GM21825 (cell line): ENCODE results near the gene GCSH.

Experiments used
- ATAC-seq: cut with Tn5 transposase; IDR thresholded peaks from one replicate; pipeline ENCODE4 v1.9.1; 2021; ENCODE audit warnings: mild to moderate bottlenecking, moderate library complexity; ENCODE audit not compliant: unreplicated experiment

Gene GCSH

DNA sequence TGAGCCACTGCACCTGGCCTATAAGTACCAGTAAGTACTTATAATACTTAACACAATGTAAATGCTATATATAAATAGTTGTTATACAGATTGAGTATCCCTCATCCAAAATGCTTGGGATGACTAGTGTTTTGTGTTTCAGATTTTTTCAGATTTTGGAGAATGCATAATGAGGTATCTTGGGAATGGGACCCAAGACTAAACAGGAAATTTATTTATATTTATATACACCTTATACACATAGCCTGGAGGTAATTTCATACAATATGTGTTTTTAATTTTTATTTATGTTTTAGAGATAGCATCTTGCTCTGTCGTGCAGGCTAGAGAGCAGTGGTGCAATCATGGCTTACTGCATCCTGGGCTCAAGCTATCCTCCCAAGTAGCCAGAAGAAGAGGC lies 9.8 kb upstream of the GCSH start:
- no peak for ATAC-seq

DNA sequence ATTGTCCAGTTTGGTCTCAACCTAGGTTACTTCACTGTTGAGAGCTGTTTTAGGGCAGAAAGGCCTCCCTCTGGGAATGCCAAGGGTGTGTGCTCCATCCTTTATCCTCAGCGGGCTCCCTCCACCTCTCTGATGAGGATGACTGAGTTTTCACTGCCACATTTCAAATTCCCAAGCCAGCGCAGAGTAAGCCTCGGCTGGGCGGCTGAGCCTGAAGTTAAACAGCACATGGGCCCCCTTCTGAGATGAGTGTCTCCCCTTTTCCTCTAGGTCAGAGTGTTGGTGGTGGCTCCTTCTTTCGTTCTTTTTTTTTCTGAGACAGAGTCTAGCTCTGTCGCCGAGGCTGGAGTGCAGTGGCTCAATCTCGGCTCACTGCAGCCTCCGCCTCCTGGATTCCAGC lies 5.5 kb upstream of the GCSH start:
- ATAC-seq: no peak

DNA sequence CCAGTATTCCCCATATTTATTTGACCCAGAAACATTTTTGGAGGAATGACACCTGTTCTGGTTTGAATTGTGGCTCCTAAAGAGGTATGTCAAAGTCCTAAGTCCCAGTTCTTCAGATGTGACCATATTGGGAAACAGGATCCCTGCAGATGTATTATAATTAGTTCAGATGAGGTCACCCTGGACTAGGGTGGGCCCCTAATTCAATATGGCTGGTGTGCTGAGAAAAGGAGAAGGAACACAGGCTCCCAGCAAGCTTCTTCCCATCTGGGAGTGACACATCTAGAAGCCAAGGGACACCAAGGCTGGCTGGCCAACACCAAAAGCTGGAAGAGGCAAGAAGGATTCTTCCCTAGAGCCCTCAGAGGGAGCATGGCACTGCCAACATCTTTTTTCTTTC lies 3.8 kb upstream of the GCSH start:
- ATAC-seq: no peak

DNA sequence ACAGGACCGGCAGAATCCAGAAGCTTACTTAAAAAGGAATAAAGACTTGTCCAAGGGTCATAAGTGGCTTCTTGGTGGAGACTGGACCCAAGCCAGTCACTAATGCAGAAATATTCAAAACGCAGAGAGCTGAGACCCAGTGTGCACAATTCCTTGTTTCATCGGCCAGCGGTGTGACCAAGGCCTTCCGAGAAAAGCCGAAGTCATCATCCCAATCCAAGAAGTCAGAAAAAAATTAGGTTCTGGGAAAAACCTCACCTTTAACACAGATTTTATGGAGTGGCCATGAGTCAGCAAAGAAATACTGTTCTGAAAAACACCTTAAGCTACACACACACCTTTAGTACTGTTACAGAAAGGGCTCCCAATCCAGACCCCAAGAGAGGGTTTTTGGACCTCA lies 1.0 kb upstream of the GCSH start:
- no peak for ATAC-seq

DNA sequence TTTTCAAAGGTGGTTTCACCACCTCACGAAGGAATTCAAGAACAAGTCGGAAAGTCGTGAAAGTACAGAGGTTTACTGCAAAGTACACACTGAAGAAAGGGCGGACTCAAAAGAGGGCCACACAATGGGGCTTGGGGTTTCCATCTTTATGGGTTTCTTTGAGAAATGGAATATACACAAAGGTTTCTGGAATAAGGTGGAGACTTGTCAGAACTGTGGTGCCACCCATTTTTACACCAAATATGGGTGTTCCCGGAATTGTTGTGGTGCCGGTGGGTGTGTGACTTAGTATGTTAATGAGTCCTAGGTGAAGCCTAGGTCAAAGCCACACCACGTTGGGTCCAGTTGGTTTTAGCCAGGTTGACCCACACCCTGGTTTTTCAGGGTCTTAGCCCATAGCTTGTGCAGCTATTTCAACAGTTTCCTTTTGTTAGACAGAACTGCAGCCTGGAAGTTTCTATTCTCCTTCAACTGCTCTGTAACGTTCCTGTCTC lies 567 bp upstream of the GCSH start:
- ATAC-seq: no peak

DNA sequence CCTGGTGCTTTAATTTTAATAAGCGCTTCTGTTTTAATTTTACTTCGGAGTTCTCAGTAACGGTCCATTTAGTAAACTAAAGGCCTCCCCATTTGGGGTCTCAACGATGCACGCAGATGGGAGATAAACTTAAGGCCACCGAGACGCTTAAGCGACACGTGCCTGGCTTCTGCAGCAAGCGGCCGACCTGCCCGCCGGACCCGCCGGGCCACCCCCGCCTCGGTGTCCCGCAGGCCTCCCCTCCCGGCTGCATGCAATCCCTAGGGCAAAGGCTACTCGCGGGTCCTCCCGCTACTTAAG lies 592 bp downstream of the GCSH start:
- peak; percentile 9 for ATAC-seq

DNA sequence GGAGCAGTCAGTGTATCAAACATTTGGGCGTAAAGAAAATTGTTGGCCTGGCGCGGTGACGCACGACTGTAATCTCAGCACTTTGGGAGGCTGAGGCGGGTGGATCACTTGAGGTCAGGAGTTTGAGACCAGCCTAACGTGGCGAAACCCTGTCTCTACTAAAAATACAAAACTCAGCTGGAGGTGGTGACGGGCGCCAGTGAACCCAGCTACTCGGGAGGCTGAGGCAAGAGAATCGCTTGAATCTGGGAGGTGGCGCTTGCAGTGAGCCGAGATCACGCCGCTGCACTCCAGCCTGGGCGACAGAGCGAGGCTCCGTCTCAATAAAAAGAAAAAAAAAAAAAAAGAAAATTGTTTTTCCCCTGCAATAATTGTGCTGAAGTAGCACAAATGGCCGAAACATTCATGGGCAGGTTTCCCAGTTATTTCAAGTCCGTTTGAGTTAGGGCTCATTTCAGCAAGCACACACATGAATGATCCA lies 1.4 kb downstream of the GCSH start:
- ATAC-seq: no peak

DNA sequence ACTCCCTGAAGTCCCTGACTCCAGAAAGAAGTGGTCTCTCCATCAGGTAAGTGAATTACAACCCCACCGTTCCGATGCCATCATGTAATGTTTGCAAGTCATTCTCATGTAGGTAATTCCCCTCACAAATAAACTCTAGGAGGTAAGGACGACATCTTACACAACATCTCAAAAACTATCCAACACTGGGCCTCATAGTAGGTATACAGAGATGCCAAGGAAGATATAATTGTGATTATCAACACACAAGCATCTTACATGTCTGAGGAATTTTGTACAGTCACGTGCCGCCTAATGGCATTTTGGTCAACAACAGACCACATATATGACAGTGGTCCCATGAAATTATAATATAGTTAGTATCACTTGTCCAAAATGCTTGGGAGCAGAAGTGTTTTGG lies 7.4 kb downstream of the GCSH start:
- no peak for ATAC-seq

DNA sequence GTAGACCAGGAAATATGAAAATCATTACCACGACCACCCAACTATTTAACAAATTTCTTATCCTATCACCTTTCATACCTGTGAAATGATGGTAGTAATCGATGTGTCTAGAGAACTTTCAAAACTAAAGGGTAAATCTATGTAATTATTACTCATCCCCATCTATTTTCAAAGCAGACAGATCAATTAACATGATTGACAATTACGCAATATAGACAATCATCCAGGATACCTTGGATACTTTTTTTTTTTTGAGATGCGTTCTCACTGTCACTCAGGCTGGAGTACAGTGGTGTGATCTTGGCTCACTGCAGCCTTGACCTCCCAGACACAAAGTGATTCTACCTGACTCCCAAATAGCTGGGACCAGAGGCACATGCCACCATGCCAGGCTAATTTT lies 15.2 kb downstream of the GCSH start:
- ATAC-seq: no peak

DNA sequence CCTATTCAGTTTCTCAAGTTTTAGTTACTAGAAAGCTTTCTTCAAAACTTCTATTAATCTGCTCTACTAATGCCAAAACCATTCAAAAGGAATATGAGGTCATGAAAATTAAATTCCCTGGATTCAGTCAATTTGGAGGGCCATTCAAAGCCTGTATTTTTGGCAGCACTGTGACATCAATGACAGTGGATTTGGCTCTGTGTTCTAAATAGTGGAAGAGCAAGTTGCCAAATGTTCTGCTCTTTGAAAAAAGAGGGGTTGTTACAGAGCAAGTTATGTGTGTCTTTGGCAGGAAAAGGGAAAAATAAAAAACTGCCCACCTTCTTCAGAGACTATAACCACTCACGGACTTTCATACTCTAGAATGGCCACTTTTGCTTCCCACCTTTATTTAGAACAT lies 16.0 kb downstream of the GCSH start:
- ATAC-seq: no peak

DNA sequence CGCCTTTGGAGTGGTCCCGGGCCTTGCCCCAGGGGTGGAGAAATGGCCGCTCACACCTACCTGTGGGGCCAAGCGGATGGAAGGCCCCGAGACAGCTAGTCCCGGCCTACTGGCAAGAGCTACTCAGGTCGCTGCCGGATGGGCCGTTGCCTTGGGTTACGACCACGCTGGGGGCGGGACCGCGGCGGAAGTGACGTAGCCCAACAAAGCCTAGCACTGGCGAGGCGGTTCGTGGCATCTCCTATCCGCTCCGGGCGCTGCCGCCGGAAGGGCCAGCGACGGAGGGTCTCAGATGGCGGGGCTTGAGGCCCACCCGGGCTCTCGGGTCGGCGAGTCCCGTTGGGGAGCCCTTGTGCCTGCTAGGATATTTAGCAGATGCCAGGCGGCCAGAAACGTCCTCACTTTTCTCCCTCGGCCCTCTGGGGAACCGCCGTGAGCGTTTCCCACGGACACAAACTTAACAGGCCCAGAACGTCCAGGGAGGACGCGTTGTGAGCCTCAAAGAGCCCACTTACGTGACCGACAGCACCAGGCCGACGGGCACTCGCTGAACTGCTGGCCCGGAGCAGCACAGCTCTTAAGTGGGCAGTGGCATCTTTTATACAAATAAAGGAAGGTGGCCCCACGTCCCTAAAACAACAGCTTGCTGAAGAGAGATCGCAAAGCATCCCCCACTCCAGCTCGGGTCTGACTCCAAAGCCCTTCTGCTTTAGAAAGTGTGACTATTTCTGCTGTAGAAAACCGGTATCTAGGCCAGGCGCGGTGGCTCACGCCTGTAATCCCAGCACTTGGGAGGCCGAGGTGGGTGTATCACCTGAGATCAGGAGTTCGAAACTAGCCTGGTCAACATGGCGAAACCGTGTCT lies 18.9 kb downstream of the GCSH start, which contains the start of gene C16orf46:
C16orf46 (minus strand) TSS at position 163 of the 865 bp plus-strand sequence. CDS start 13,283 bp downstream, outside the sequence.
- peak; percentile 97 for ATAC-seq

DNA sequence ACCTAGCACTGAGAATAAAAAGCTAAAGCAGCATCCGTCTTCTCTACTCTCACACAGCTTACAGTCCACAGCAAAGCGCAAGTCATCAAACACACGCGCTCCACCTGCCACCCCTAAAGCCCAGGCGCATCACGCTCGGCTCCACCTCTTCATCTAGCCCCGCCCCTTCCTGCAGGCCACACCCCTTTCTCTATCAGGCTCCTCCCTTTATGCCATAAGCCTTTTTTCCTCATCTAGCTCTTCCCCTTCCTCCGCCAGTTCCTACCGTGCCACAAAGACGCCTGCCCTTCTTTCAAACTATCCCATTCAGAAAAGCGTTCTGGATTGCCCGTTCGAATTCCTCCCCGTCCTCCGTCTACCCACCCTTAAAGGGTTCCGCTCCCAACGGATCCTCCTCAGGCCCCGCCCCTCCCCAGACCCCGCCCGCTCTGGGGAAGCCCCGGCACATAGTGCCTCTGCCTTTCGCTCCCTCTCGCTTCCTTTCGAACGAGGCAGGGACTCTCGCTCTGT lies 19.6 kb downstream of the GCSH start:
- ATAC-seq: peak; percentile 75

DNA sequence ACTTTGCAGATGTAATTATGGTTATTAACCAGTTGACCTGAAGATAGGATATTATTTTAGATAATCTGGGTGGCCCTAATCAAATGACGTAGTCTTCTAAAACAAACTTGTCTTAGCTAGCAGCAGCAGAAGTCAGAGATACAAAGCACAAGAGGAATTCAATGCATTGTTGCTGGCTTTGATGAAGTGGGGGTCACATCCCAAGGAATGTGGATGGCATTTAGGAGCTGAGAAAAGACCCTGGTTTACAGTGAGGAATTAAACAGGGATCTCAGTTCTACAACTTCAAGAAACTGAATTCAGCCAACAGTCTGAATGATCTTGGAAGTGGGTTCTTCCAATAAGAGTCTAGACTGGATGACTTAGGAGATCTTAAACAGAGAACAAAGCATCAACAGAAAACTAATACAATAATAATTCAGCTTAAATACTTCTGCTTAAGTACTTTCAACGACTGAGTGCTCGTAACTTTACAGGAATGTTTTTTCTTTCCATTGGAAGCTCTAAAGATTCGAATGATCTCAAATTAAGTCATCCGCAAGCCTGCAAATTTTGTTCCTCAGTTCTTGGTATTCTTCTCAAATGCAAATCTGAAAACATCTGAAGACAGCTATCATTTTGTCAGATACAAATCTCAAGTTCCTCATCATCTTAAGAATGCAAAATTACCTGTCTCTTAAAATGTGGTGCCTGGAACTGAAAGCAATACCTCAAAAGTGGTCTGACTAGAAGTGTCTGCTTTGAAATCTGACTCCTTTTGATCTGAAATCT lies 22.4 kb downstream of the GCSH start:
- no peak for ATAC-seq

DNA sequence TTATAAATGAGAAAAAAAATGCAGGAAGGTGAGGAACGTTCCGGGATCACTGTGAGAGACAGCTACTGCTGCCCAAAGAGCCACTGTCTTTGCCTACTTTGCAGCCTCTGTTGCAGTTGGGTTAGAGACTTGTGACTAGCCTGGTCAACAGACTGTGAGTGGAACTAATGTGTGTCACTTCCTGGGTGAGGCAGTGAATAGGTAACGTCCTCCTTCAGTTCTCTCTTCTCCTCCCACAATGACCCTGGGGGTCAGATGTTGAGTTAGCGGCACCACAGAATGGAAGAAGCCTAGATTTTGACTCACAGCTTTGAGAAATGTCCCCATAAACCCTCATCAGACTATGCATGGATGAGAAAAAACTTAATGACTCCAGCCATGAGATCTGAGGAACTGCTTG lies 24.4 kb downstream of the GCSH start:
- no peak for ATAC-seq

DNA sequence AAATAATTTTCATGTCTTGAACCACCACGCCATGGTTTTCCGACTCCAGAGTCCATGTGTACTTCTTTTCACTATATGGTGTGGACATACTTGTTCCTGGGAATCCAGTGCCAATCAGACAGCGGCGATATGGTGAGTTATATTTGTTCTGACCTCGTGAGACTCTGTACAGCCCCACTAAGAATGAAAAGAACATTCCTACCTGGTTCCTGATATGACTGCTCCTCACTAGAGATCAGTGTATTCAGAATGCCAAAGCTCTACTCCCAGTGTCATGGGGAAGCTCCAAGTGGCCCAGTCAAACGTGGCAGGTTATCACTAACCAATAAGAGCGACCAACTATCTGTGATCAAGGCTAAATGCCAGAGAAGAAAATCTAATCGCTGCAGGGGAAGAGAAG lies 25.2 kb downstream of the GCSH start:
- no peak for ATAC-seq

DNA sequence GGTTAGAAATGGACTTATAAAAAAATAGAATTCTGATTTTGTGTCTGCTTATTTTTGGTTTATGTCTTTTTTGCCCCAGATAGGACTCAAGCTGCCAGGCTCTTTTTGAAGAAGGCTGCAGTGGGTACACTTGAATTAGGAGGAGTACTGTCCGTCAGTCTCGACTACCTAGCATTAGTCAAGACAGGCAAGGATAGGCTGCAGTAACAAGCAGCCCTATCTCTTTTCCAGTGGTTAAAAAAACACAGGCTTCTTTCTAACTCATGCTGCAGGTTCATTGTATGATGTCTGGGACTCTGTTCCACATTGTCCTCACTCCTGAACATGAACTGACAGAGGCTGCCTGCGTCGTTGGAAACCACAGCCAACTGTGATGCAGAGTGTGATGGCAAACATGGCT lies 27.1 kb downstream of the GCSH start:
- no peak for ATAC-seq

DNA sequence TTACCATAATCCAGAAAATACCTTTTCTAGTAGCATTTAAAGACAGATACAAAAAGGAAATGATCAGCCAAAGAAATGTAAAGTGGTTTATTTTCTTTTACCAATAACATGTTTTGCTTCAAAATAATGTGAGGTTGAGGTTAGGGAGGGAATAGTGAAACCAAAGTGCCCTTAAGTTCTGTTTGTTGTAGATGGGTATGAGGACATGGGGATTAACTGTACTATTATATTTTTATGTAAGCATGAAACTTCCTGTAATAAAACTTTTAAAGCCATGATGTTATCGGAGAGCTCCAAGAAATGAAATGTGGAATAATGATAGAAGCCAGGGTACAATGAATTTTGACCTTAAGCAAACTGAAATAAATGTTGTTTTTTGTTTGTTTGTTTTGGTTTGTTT lies 29.0 kb downstream of the GCSH start:
- no peak for ATAC-seq

DNA sequence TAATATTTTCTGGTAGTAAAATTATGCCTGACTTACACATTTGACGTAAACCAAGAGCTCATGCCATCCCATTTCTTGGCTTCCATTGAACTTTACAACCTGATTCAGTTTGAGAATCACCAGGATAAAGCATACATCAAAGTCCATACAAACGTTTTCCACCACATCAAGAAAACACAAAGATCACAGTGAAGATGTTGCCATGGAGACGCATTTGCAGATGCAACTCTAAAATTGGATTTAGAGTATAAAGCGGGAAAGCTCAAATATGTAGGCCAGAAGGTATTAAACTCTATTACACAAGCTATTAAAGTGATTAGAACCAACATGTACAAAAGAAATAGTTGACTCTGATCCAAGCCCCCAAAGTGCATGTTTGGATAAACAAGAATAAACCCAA lies 29.5 kb downstream of the GCSH start:
- no peak for ATAC-seq

DNA sequence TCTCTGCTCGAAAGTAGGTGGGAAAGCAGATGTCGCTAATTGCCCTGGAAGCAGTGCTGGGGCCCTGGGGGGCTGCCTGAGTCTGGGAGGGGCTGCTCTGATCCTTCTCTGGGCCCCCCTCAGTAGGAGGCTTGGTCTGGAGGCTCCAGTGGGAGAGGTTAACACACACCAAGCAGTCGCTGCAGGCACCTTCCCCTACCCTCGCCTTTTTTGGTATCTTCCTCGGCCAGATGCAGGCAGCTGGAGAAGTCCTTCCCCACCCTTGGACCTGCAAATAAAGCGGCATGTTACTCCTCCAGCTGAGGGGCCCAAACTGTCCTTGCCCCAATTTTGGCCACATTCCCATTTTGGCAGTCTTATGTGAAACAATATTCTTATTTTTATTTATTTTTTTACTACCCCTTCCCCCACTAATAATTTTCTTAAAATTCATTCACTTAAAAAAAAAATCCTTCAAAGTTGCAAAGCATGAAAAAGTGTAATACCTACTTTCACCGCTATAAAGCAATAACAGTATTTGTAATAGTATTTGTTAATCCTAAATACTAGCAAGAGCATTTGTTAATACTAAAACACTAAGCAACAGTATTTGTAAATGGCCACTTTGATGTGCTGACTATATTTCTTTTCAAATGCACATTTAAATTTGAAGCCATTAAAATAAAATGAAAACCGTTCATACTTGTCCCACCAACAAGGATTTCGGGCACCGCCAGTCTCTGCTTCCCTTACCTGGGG lies 34.2 kb downstream of the GCSH start:
- no peak for ATAC-seq

DNA sequence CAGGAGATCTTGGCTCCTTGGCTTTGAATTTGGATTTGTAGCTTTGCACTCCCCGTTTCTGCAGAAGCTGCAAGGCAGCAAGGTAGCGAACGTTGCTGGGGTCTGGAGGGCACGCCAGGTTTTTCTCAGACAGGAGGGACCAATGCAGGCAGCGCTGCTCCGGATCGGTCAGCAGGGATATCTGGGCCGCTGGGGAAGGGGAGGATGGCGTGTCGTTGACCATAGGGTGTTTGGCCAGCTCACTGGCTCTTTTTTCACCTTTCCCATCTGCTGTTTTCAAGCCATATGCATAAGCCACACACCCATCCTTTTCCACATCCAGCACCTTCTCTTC lies 34.9 kb downstream of the GCSH start:
- no peak for ATAC-seq

DNA sequence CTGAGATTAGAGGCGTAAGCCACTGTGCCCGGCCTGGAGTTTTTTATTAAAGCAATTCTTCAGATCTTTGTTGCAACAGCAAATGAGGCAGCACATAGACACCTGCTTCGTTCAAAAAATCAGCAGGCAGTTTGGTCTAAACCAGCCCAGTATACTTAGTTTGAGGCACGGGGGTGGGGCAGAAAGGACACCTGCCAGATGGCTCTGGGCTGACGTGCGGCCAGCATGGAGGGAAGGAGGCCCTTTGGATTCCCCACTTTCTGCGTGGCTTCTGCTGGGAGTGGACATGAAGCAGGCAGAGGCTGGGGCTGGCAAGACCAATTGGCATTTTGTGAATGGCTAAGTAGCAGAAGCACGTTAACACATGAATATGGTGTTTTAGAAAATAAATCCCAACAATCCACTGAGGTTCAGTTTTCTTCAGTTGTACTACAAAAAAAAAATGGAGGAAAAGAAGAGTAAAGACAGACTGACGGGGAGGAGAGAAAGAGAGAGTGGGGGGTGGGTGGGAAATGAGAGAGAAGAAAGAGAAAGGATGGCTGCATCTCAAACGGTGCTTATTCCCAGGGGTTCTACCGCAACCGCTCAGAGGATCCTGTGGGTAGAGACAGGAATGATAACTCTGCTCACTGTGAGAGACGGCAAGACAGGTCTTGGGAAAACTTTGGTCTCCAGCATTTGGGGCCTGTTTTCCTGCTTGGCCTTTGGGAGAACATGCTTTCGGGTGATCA lies 35.5 kb downstream of the GCSH start:
- no peak for ATAC-seq
